Measurements from ENCODE around the gene PIANP. TPM values are rescaled to one million over a fixed set of nuclear protein-coding genes. Genes with fewer than 3 reads are reported as not detected.

Gene PIANP
- total RNA-seq, 1 donor from 2014 or later, result 0.32 TPM

DNA sequence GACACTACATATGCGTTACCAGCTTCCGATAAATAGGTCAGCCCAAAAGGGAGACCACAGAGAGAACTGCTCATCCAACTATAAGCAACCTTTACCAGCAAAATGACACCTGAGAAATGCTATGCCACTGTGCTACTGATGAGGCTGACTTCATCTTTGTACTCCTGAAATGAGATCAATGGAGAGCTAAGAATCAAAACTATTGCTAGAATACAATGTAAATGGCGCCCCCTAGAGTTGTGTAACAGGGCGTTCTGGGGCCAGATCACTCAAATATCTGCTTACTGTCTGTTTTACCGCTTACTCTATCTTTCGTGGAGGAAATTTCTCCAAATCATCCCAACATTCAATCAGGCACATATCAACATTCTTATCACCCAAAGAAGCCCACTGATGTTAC is 16.0 kb downstream of the PIANP start:
- H3F3A ChIP-seq (ENCODE audit: low read depth), result peaks cover 27% of the 10 kb centered on the region
- H3K27ac Mint-ChIP-seq, result no peak overlapping the region
- no peak overlapping the region for H3K4me2 ChIP-seq
- H2AFZ ChIP-seq (replicated peaks), result no peak overlapping the region
- H3K4me1 ChIP-seq, result peaks cover 11% of the 10 kb centered on the region
- peaks cover under 1% of the 10 kb centered on the region for H3K27me3 Mint-ChIP-seq (ENCODE audit: insufficient read depth, low read depth)
- peaks cover 25% of the 10 kb centered on the region for H3K4me1 Mint-ChIP-seq
- H3K9ac ChIP-seq, result no peak overlapping the region
- peaks cover 37% of the 10 kb centered on the region for H4K20me1 ChIP-seq (ENCODE audit: low read depth)
- no peak overlapping the region for H3K4me3 Mint-ChIP-seq
- TF ChIP-seq EZH2phosphoT487 (IDR thresholded peaks at IDR 0.05) (no peak), EZH2 (IDR thresholded peaks at IDR 0.05) (no peak)
- TF ChIP-seq, protein P1, sequence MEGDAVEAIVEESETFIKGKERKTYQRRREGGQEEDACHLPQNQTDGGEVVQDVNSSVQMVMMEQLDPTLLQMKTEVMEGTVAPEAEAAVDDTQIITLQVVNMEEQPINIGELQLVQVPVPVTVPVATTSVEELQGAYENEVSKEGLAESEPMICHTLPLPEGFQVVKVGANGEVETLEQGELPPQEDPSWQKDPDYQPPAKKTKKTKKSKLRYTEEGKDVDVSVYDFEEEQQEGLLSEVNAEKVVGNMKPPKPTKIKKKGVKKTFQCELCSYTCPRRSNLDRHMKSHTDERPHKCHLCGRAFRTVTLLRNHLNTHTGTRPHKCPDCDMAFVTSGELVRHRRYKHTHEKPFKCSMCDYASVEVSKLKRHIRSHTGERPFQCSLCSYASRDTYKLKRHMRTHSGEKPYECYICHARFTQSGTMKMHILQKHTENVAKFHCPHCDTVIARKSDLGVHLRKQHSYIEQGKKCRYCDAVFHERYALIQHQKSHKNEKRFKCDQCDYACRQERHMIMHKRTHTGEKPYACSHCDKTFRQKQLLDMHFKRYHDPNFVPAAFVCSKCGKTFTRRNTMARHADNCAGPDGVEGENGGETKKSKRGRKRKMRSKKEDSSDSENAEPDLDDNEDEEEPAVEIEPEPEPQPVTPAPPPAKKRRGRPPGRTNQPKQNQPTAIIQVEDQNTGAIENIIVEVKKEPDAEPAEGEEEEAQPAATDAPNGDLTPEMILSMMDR (IDR thresholded peaks at IDR 0.05), result peak; percentile 74
- no peaks in the 10 kb centered on the region for H3K9me3 ChIP-seq (ENCODE audit: low read depth)
- H3K27me3 ChIP-seq, result no peaks in the 10 kb centered on the region
- H3K27ac ChIP-seq, result no peak overlapping the region
- no peaks in the 10 kb centered on the region for H3K9me3 Mint-ChIP-seq
- H3K36me3 ChIP-seq, result peaks cover 4% of the 10 kb centered on the region
- H3K36me3 Mint-ChIP-seq, result peaks cover 3% of the 10 kb centered on the region
- DNase-seq (ENCODE audit: low spot score), result peak; percentile 78
- H3K79me2 ChIP-seq (ENCODE audit: low read depth), result peaks cover 93% of the 10 kb centered on the region
- H3K4me3 ChIP-seq, result no peak overlapping the region

DNA sequence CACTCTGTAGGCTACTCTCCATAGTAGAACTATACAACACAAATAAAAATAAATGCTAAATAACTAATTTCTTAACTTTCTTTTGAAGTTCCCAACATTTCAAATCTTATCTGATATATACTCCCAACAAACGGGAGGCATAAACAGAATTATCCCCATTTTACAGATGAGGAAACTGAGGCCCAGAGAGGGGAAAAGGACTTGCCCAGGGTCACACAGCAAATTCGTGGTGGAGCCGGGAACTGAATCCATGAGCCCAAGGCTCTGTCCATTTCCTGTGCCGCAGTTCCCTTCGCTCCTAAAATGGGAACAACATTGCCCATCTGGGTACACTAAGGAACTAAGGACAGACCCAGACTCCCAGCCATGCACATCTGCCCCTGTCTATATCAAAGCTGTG is 23.7 kb downstream of the PIANP start:
- Mint-ChIP-seq H3K36me3 (peaks cover 37% of the 10 kb centered on the region), H3K4me3 (no peak overlapping the region), H3K27me3 (ENCODE audit: insufficient read depth, low read depth) (peaks cover 4% of the 10 kb centered on the region), H3K4me1 (no peaks in the 10 kb centered on the region), H3K9me3 (no peaks in the 10 kb centered on the region), H3K27ac (no peak overlapping the region)
- H4K20me1 ChIP-seq (ENCODE audit: low read depth), result peaks cover 18% of the 10 kb centered on the region
- TF ChIP-seq, protein P1 (IDR thresholded peaks at IDR 0.05), result no peak
- TF ChIP-seq EZH2 (IDR thresholded peaks at IDR 0.05) (no peak), EZH2phosphoT487 (IDR thresholded peaks at IDR 0.05) (no peak)
- peaks cover 29% of the 10 kb centered on the region for H3K79me2 ChIP-seq (ENCODE audit: low read depth)
- no peak overlapping the region for H3K4me2 ChIP-seq
- no peak overlapping the region for H2AFZ ChIP-seq (replicated peaks)
- DNase-seq (ENCODE audit: low spot score), result no peak
- H3K36me3 ChIP-seq, result peaks cover 19% of the 10 kb centered on the region
- H3K27ac ChIP-seq, result no peak overlapping the region
- H3K9ac ChIP-seq, result no peak overlapping the region
- peaks cover 3% of the 10 kb centered on the region for H3F3A ChIP-seq (ENCODE audit: low read depth)
- H3K4me1 ChIP-seq, result no peaks in the 10 kb centered on the region
- no peak overlapping the region for H3K4me3 ChIP-seq
- H3K9me3 ChIP-seq (ENCODE audit: low read depth), result no peaks in the 10 kb centered on the region
- H3K27me3 ChIP-seq, result no peaks in the 10 kb centered on the region

DNA sequence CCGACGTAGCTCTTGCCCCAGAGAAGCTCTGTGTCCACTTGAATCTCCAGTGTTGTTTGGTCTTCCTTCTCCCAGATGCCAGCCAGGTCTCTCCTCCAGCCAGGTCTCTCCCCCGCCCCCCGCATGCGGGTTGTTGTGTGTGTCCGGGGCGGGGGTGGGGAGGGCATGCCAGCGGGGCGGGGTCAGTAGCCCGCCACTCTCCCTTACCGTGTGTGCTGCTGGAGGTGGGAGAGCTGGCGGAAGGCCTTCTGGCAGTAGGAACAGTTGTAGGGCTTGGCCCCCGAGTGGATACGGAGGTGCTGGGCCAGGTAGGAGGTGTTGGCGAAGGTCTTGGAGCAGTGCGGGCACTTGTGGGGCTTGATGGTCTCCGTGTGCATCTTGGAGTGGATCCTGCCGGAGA is 28.5 kb downstream of the PIANP start:
- no peaks in the 10 kb centered on the region for H4K20me1 ChIP-seq (ENCODE audit: low read depth)
- TF ChIP-seq EZH2phosphoT487 (IDR thresholded peaks at IDR 0.05), result no peak
- TF ChIP-seq EZH2 (IDR thresholded peaks at IDR 0.05), result no peak
- TF ChIP-seq, protein P1 (IDR thresholded peaks at IDR 0.05), result no peak
- H3K27me3 ChIP-seq, result no peaks in the 10 kb centered on the region
- no peak overlapping the region for H3K4me2 ChIP-seq
- H3K4me1 Mint-ChIP-seq, result no peaks in the 10 kb centered on the region
- H3K4me3 Mint-ChIP-seq, result no peak overlapping the region
- H3K4me3 ChIP-seq, result no peak overlapping the region
- H3K4me1 ChIP-seq, result no peaks in the 10 kb centered on the region
- no peak overlapping the region for H3K27ac ChIP-seq
- peaks cover 11% of the 10 kb centered on the region for H3K36me3 ChIP-seq
- H3K27me3 Mint-ChIP-seq (ENCODE audit: insufficient read depth, low read depth), result peaks cover 2% of the 10 kb centered on the region
- H3K9ac ChIP-seq, result no peak overlapping the region
- H3K36me3 Mint-ChIP-seq, result peaks cover 44% of the 10 kb centered on the region
- no peaks in the 10 kb centered on the region for H3K79me2 ChIP-seq (ENCODE audit: low read depth)
- DNase-seq (ENCODE audit: low spot score), result no peak
- H2AFZ ChIP-seq (replicated peaks), result no peak overlapping the region
- H3K9me3 ChIP-seq (ENCODE audit: low read depth), result no peaks in the 10 kb centered on the region
- no peaks in the 10 kb centered on the region for H3K9me3 Mint-ChIP-seq
- peaks cover 10% of the 10 kb centered on the region for H3F3A ChIP-seq (ENCODE audit: low read depth)
- no peak overlapping the region for H3K27ac Mint-ChIP-seq

Data from neural progenitor cell (in vitro differentiated cells).